ENCODE data around the gene TMEM51.

DNA sequence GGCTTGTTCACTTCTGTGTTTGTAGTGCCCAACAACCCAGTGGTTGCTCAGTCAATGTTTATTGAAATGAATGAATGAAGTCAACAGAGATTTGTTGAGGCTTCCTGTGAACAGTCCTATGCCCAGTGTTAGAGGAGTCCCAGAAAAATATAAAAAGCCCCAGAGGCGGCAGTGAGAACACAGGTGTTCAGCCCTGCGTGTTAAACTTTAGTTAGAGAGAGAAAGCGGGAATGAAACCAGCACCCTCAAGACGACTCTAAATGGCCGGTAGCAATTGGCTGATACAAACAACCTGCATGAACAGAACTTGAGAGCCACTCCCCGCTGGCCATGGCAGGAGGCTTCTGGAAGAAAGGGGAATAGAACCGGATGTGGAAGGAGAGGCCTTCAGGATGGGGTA, 22.6 kb downstream of the TMEM51 start:
- TF ChIP-seq, protein P1, sequence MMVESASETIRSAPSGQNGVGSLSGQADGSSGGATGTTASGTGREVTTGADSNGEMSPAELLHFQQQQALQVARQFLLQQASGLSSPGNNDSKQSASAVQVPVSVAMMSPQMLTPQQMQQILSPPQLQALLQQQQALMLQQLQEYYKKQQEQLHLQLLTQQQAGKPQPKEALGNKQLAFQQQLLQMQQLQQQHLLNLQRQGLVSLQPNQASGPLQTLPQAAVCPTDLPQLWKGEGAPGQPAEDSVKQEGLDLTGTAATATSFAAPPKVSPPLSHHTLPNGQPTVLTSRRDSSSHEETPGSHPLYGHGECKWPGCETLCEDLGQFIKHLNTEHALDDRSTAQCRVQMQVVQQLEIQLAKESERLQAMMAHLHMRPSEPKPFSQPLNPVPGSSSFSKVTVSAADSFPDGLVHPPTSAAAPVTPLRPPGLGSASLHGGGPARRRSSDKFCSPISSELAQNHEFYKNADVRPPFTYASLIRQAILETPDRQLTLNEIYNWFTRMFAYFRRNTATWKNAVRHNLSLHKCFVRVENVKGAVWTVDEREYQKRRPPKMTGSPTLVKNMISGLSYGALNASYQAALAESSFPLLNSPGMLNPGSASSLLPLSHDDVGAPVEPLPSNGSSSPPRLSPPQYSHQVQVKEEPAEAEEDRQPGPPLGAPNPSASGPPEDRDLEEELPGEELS (CRISPR knock-in tag; IDR thresholded peaks at IDR 0.05): no peak
- TF ChIP-seq HINFP (CRISPR knock-in tag; IDR thresholded peaks at IDR 0.05; ENCODE audit: low read depth) (no peak), NFYB (CRISPR knock-in tag; IDR thresholded peaks at IDR 0.05) (no peak), ATF2 (CRISPR knock-in tag; IDR thresholded peaks at IDR 0.05) (no peak), PRDM4 (CRISPR knock-in tag; IDR thresholded peaks at IDR 0.05; ENCODE audit: borderline replicate concordance) (no peak), CTCF (CRISPR knock-in tag; IDR thresholded peaks at IDR 0.05) (no peak)
- TF ChIP-seq, protein P2, sequence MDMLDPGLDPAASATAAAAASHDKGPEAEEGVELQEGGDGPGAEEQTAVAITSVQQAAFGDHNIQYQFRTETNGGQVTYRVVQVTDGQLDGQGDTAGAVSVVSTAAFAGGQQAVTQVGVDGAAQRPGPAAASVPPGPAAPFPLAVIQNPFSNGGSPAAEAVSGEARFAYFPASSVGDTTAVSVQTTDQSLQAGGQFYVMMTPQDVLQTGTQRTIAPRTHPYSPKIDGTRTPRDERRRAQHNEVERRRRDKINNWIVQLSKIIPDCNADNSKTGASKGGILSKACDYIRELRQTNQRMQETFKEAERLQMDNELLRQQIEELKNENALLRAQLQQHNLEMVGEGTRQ (IDR thresholded peaks at IDR 0.05; ENCODE audit: low read depth, low read length): no peak
- TF ChIP-seq, protein P2 (CRISPR knock-in tag; IDR thresholded peaks at IDR 0.05; ENCODE audit: borderline replicate concordance): no peak
- TF ChIP-seq, protein P3, sequence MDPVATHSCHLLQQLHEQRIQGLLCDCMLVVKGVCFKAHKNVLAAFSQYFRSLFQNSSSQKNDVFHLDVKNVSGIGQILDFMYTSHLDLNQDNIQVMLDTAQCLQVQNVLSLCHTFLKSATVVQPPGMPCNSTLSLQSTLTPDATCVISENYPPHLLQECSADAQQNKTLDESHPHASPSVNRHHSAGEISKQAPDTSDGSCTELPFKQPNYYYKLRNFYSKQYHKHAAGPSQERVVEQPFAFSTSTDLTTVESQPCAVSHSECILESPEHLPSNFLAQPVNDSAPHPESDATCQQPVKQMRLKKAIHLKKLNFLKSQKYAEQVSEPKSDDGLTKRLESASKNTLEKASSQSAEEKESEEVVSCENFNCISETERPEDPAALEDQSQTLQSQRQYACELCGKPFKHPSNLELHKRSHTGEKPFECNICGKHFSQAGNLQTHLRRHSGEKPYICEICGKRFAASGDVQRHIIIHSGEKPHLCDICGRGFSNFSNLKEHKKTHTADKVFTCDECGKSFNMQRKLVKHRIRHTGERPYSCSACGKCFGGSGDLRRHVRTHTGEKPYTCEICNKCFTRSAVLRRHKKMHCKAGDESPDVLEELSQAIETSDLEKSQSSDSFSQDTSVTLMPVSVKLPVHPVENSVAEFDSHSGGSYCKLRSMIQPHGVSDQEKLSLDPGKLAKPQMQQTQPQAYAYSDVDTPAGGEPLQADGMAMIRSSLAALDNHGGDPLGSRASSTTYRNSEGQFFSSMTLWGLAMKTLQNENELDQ (CRISPR knock-in tag; IDR thresholded peaks at IDR 0.05; ENCODE audit: borderline replicate concordance): no peak
